ENCODE measurements around the gene FUCA2.
A peak's percentile ranks its signal among the peaks of the same experiment; 100 is the strongest.

Gene FUCA2
- long read RNA-seq, donor 1, transcript FUCA2-201 (7 exons, 2,356 nt): major isoform, 28 of 34 reads
- long read RNA-seq, donor 1, partial matches to known transcripts: 5 of 34 reads
- long read RNA-seq, donor 1, other reads (novel, unspliced or antisense): 0 of 34 reads
- long read RNA-seq, donor 2, transcript FUCA2-201 (7 exons, 2,356 nt): major isoform, 18 of 18 reads
- long read RNA-seq, donor 2, partial matches to known transcripts: 0 of 18 reads
- long read RNA-seq, donor 2, other reads (novel, unspliced or antisense): 0 of 18 reads
- long read RNA-seq, donor 3, transcript FUCA2-201 (7 exons, 2,356 nt): major isoform, 10 of 10 reads
- long read RNA-seq, donor 3, partial matches to known transcripts: 0 of 10 reads
- long read RNA-seq, donor 3, other reads (novel, unspliced or antisense): 0 of 10 reads
- long read RNA-seq, donor 4, transcript FUCA2-201 (7 exons, 2,356 nt): major isoform, 23 of 29 reads
- long read RNA-seq, donor 4, partial matches to known transcripts: 6 of 29 reads
- long read RNA-seq, donor 4, other reads (novel, unspliced or antisense): 0 of 29 reads
- long read RNA-seq, donor 5, transcript FUCA2-201 (7 exons, 2,356 nt): major isoform, 24 of 40 reads
- long read RNA-seq, donor 5, partial matches to known transcripts: 16 of 40 reads
- long read RNA-seq, donor 5, other reads (novel, unspliced or antisense): 0 of 40 reads
- long read RNA-seq, donor 6, transcript FUCA2-201 (7 exons, 2,356 nt): major isoform, 17 of 18 reads
- long read RNA-seq, donor 6, partial matches to known transcripts: 0 of 18 reads
- long read RNA-seq, donor 6, other reads (novel, unspliced or antisense): 0 of 18 reads
- long read RNA-seq, donor 7, transcript FUCA2-201 (7 exons, 2,356 nt): major isoform, 32 of 37 reads
- long read RNA-seq, donor 7, partial matches to known transcripts: 5 of 37 reads
- long read RNA-seq, donor 7, other reads (novel, unspliced or antisense): 0 of 37 reads
- long read RNA-seq, donor 8, transcript FUCA2-201 (7 exons, 2,356 nt): major isoform, 21 of 21 reads
- long read RNA-seq, donor 8, partial matches to known transcripts: 0 of 21 reads
- long read RNA-seq, donor 8, other reads (novel, unspliced or antisense): 0 of 21 reads

- DNase-seq: peak; percentile 94
Observed at GRCh38 chr6:143510991-143511891, at the start of gene FUCA2. TSS of gene FUCA2 (minus strand) at chr6:143511720. CDS start at chr6:143511634, 86 bp downstream.

GRCh38 chr6:143561105-143561704, 49.7 kb upstream of the FUCA2 start:
- no peak for DNase-seq

- DNase-seq: no peak
Observed at GRCh38 chr6:143559051-143559660, 47.6 kb upstream of the FUCA2 start.

- DNase-seq: no peak
Observed at GRCh38 chr6:143556529-143556928, 45.0 kb upstream of the FUCA2 start.

DNA sequence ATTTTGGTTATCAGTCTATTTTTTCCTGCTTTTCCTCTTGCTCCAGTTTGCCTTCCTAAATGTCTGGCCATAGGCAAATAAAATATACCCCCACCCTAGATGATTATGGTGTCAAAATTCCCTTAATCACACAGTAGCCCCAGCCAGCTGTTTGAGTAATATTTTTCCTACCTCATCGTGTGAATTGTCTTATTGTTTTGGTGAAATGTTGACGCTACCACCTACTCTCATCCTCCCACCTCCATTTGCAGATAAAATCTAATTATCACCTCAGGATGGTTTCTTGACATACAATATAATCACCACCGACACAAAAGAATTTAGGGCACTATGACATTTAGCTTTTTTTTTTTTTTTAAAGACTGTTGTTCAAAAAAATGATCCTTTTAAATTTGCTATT, 44.1 kb upstream of the FUCA2 start:
- no peak for DNase-seq

DNA sequence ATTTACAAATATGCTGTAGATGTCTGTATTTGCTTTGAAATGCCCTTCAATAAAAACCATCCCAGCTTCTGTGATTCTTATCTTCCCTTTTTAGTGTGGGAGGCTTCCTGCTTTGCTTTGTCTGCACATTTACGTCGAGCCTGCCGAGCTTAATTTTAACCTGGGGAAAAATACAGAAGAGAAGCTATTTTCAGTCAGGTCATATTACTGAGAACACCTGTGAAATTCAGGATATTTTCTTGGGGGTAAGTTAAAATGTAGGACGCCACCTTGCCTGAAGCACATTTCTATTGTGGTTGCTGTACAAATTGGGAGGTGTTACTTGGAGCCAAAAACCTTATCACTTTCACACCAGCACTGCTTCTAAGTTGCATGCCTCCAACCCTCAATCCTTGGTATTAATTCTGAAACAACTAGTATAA, 43.6 kb upstream of the FUCA2 start:
- DNase-seq: no peak

- DNase-seq: no peak
Observed at GRCh38 chr6:143553337-143553736, 41.8 kb upstream of the FUCA2 start.

DNA sequence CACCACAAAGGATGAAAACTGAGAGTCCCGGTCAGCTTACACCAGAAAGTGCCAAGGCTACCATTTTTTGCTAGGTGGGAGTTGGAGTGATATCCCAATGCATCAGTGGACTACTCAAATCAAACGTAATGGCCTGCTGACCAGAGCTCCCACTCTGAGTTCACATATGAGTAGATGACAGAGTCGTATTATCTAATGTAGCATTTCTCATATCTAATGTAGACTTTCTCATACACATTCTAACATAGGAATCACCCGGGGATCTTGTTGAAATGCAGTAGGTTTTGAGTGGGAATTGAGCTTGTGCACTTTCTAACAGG, 38.4 kb upstream of the FUCA2 start:
- DNase-seq: no peak

- no peak for DNase-seq
Observed at GRCh38 chr6:143549221-143549948, 37.9 kb upstream of the FUCA2 start.

- no peak for DNase-seq
Observed at GRCh38 chr6:143546599-143546998, 35.1 kb upstream of the FUCA2 start.

DNA sequence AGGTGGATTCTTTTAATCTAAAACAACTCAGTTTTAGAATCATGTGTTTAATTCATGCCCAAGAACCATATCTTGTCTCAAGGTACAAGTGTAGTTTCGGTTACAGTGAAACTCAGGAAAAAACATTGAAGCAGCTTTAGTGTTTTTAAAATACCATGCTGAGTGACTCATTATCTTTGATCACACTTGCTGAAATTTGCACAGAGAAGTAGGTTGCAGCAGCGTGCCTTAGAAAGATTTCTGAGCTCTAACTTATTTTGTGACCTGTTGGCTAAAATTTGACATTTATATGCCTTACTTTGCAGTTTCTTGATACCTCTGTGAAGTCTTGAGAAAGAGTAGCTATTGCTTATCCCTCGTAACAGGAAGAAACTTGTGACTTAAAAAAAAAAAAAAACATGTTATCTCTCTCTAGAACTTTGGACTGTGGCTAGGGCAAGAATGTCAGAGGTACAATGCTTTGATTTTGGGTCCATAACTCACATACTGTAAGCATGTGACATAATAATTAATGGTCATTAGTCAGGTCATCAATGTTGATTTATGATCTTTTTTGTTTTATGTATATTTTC, 34.5 kb upstream of the FUCA2 start:
- DNase-seq: no peak

- DNase-seq: no peak
Observed at GRCh38 chr6:143545165-143545564, 33.6 kb upstream of the FUCA2 start.

- DNase-seq: no peak
Observed at GRCh38 chr6:143544011-143544696, 32.6 kb upstream of the FUCA2 start.

DNA sequence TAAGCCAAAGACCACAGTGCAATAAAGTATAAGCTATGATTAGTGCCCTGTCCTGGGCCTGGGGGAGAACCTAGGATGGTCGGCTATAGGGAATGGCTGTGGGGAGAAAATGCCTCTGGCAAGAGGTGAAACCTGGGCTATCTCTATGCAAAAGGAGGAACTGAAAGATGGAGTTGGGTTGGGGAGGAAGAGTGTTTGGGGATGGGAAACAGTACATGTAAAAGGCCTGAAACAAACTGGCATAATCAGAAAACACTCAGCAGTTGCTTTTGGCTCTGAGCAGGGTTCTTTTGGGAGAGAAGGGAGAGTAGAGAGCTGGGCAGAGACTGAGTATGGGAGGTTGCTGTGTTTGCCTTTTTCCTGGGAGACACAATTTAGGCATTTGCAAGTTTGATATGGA, 31.9 kb upstream of the FUCA2 start:
- no peak for DNase-seq

DNA sequence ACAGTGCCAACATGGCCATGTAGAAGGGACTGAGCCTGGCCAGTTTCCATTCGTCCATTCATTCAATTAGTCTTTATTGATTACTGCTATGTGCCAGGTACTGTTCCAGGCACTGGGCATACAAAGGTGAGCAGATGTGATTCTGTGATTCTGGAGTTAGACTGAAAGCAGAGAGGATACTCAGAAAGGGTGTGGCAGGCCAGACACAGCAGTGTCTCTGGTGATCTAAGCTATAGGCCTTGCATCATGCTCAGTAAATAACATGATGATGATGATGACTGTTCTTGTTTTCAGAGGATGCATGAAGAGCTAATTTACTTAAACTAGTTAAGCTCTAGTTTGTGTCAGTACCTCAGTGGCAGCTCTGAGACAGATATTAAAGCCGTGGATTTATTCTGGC, 31.4 kb upstream of the FUCA2 start:
- no peak for DNase-seq

DNA sequence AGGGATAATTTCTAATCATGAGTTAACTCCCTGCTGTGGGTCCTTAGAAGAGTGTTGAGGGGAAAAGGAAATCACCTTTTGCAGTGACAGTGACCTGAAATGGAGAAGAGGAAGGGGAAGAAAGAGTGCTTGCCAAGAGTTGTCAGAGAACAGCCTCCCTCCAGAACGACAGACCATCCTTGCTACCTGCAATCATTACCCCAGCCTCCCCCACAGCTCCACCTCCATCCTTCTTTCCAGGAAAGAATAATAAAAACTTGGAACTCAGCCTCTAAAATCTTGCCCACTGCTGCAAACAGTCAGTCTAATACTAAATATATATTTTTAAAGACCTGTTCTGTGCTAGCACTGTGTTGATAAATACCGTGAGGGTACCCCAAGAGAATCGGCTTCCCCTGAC, 28.7 kb upstream of the FUCA2 start:
- DNase-seq: no peak

DNA sequence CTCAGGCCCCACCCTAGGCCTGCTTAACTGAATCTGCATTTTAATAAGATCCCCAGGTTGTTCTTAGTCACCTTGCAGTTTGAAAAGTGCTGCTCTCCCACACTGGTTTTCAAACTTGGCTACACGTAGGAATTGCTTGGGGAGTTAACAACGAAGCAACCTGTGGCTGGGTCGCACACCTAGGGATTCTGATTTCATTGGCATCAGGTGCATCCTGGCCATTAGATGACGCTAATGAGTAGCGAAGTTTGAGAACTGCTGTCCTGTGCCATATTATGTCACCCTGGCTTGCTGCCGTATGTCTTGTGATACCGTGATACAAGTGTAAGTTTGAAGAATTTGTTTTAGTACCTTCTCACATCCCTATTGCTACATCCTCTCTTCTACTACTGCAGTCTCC, 28.2 kb upstream of the FUCA2 start:
- DNase-seq: no peak

- DNase-seq: no peak
Observed at GRCh38 chr6:143539106-143539505, 27.6 kb upstream of the FUCA2 start.

GRCh38 chr6:143538374-143538773, 26.9 kb upstream of the FUCA2 start:
- no peak for DNase-seq

Measured in right kidney (tissue), 9 donors.